ENCODE measurements around the gene TECTA.

DNA sequence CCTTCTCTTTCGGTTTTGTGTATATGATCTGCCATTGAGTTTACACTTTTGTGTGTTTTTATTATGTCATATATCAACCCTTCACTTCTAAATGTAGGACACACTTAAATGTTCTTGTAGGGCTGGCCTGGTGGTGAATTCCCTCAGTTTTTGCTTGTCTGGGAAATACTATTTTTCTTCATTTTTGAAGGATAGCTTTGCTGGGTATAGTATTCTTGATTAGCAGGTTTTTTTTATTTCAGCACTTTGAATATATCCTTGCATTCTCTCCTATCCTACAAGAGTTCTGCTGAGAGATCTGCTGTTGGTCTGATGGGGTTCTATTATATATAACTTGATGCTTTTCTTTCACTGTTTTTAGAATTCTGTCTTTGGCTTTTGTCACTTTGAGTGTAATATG lies 79.1 kb downstream of the TECTA start:
- TF ChIP-seq, protein P1, sequence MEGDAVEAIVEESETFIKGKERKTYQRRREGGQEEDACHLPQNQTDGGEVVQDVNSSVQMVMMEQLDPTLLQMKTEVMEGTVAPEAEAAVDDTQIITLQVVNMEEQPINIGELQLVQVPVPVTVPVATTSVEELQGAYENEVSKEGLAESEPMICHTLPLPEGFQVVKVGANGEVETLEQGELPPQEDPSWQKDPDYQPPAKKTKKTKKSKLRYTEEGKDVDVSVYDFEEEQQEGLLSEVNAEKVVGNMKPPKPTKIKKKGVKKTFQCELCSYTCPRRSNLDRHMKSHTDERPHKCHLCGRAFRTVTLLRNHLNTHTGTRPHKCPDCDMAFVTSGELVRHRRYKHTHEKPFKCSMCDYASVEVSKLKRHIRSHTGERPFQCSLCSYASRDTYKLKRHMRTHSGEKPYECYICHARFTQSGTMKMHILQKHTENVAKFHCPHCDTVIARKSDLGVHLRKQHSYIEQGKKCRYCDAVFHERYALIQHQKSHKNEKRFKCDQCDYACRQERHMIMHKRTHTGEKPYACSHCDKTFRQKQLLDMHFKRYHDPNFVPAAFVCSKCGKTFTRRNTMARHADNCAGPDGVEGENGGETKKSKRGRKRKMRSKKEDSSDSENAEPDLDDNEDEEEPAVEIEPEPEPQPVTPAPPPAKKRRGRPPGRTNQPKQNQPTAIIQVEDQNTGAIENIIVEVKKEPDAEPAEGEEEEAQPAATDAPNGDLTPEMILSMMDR (IDR thresholded peaks at IDR 0.05): no peak
- no peak for TF ChIP-seq POLR2A (IDR thresholded peaks at IDR 0.05)
